HG02852 (cell line): ENCODE measurements around the gene HSP90AB1.
A peak's percentile ranks its signal among the peaks of the same experiment; 100 is the strongest.

Experiments
- ATAC-seq: cut with Tn5 transposase; IDR thresholded peaks from one replicate; pipeline ENCODE4 v1.9.1; 2021; ENCODE audit warnings: mild to moderate bottlenecking, moderate library complexity; ENCODE audit not compliant: unreplicated experiment

HSP90AB1 gene

DNA sequence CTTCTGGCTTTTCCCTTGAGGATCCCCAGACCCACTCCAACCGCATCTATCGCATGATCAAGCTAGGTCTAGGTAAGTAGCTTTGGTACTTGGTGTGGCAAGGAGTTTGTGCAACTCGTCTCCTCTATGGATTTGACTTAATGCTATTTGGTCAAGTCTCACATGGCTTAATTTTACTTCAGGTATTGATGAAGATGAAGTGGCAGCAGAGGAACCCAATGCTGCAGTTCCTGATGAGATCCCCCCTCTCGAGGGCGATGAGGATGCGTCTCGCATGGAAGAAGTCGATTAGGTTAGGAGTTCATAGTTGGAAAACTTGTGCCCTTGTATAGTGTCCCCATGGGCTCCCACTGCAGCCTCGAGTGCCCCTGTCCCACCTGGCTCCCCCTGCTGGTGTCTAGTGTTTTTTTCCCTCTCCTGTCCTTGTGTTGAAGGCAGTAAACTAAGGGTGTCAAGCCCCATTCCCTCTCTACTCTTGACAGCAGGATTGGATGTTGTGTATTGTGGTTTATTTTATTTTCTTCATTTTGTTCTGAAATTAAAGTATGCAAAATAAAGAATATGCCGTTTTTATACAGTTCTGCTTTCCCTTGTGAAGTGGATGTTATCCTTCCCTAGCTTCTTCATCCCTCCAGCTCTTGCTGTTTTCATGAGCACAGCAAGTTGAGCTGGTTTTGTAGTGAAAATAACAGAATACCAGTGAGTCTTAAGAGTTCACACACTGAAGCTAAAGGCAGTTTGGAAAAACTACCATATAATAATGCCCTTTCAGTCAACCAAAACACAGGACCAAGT, 6.6 kb downstream of the HSP90AB1 start:
- ATAC-seq = no peak

DNA sequence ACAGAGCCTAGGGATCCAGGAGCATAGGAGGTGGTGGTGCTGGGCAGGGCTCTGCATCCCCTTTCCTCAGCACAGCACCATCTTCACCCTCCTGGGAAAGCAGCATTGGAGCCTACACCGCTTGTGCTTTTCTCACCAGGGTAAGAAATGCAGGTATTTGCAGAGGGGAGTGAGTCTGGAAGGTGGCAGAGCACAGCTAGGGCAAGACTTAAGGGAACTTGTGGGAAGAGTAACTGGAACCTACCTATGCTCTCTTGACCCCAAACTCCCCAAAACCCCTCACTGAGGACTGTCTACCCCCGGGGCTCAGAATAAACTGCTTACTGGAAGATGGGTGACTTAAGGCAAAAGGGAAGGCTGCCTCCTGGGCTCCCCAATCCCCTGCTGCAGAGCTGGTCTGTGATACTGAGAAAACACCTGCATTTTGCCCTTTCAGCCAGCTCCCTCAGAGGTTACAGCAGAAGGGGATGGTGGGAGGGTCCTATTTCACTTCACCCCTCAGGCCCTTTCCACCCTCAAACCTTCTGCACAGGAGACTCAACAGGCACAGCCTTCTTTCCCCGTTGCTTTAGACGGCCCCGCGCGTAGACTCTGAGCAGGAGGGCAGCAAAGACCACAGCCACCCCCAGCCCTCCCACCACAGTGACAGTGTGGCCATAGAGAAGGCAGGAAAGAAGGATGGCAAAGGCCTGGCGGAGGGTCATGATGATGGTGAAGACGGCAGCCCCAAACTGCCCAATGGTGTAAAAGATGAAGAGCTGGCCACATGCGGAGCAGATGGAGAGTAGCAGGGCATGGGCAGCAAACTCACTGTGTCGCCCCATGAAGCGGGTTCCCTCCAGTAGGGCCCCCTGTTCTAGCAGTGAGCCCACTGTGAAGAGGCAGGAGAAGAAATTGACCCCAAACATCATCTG, 7.5 kb downstream of the HSP90AB1 start:
- ATAC-seq = no peak

DNA sequence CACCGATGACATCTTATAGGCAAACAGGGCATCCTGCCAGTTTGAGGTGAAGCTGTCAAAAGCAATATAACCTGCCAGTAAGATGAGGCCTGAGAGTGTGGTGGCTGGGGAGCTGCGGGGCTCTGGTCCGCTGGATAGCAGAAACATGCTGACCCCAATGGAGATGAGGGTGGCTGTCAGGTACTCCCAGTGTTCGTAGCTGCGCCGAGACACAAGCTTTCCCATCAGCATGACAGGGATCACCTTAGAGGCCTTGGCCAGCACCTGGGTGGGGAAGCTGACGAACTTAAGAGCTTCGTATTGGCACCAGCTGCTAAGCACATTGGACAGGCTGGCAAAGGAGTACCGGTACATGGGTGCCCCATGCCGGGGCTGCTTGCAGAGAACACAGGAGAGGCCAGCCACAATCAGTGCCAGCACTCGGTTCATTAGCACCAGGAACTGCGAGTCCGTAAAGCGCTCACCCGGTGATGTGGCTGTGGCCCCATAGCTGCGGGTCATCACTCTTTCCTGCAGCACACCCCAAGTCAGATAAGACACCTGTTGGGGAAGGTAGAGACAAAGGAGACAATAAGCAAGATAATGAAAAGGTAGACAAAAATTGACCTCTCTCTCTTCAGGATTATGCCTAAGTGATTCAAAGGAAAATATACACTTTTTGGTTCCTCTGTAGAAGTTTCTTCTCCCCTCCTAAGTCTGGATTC, 8.4 kb downstream of the HSP90AB1 start:
- ATAC-seq = no peak

DNA sequence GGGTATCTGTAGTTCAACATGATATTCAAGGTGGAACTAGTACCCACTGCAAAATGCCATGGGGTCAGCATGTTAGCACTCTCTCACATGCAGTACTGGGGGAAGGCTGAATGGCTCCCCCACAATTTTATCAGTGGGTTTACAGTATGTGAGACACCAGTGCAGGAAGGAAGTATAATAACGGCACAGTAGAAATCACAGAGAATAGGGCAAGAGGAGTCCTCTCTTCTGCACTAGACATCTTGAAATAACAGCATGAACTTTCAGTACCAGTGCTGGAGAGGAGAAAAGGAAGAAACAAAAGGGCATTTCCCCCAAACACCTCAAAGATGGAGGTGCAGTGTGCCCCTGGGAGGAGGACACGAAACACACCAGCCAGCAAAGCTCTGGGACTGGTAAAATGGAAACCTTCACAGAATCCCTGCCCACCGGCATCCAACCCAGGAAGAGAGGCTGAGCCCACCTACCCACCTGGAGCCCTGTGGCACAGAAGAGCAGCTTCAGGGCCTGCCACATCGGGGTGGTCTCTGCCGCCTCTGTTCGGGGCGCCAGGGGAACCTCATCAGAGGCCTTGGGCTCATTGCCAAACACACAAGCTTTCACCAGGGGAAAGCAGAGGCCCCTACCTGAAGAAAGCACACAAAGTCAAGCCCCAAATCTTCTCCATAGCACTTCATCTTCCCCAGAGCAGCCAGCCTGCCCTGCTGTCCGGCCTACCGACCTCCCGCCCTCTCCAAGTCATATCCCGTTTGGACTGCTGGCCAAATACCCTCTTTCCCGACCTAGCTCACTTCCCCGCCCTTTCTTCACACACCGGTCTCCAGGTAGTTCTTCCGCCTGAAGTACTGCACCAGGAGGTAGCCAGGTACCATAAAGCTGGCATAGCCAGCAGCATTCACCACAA, 9.2 kb downstream of the HSP90AB1 start:
- ATAC-seq = no peak

DNA sequence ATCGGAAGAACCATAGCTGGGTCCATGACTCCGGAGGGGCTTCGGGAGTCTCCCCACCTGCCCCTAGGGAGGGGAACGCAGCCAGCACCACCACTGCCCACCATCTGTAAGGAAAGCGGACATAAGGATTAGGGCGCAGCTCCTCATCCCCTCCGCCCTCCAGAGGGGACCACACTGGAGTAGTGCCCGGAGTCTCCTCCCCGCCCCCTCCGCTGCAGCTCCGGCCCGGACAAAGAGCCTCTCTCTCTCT, 9.8 kb downstream of the HSP90AB1 start:
- ATAC-seq = no peak

DNA sequence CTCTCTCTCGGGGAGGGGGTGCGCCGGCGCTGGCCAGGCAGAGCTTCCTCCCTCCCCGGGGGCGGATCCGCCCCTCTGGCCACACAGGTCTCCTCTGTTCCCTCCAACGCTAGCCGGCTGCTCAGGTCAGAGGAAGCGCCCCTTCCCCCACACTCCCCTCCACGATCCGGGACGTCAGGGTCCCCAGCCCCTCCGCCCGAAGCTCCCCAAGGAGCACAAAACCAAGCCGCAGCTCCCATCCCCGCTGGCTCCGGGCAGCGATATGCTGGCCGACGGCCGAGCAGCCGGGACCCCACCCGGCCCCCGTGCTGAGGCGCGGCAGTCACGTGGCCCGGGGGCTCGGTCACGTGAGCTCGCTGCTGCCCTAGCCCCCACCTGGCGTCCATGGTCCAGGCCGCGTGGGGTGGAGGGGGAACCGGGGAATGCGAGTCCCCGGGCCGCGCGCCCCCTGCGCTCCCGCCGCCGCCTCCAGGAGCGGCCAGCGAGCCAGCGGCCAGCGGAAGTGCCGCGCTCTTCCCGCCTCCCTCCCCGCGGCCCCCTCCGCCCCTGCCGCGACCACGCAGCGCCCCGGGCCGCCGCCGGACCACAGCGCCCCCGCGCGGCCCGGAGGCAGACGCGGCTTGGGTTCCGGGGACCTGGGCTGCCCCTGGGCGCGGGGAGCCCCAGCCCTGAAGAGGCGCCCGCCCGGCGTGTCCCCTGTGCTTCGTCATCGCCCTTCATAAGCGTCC, 10.3 kb downstream of the HSP90AB1 start, which contains the start of gene SLC35B2:
Gene SLC35B2, minus strand, starts transcription at position 504 of the 728 bp plus-strand sequence. Its CDS starts 118 bp downstream, at position 386.
- peak; percentile 54 for ATAC-seq

DNA sequence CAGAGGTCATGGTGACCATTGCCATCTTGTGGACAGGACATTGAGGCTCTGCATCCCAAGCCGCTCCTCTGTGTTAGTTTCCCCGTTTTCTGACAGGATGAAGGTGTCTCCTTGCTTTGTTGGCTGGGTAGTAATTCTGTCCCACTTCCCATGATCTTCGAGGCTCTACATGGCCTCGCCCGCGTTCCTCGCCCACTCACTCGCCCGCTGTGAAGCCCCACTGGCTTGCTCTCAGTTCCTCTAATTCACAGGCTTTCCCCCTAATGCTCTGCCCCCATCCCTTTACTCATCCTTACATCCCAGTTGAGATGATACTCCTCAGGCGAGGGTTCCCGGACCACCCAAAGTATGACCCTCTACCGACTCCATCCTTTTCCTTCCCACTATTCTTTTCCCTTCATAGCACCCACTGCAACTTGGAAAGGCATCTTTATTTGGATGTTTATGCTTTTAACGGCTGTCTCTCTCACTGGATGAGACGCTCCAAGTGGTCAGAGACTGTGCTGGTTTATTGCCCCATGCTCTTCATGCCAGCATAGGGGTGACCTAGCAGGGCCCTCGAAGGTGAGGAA, 10.9 kb downstream of the HSP90AB1 start:
- peak; percentile 26 for ATAC-seq

DNA sequence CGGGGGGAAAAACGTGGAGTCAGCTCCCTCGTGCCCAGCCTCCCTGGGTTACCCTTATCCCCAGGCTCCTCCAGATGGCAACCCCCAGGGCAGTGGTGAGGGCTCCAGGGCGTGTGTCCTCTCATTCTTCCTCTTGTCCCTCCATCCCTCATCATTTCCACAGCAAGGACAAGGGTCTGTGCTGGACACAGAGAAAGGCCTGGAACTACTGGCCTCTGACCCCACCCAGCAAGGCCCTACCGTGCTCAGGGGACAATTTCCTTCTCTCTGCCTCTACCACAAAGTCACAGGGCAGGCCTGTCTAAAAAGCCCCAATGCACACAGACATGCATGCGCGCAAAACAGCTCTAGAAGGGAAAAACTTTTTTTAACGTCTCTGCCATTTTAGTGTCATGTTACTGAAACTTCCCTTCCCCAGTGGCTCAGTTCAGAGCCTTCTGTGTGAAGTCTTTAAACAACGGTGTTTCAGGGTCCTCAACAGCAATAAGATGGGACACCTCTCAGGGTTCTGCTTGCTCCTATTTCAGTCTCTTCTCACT, 11.5 kb downstream of the HSP90AB1 start:
- ATAC-seq = no peak

DNA sequence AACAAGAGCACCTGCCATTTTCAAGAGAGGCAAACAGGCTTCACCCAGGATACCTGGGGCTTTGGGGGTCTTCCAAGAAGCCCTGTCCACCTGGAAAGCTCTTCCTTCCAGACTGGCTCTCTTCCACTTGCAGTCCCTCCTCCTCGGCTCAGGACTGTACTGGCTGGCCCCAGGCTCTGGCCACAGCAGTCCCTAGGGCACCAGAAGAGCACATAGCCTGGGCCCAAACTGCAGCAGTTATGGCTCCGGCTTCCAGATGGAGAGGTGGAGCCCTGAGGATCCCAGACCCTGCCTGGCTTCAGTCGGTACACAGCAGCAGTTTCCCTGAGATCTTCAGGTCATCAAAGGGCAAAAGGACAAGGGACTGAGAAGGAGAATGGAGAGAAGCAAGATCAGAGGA, 12.0 kb downstream of the HSP90AB1 start:
- no peak for ATAC-seq

DNA sequence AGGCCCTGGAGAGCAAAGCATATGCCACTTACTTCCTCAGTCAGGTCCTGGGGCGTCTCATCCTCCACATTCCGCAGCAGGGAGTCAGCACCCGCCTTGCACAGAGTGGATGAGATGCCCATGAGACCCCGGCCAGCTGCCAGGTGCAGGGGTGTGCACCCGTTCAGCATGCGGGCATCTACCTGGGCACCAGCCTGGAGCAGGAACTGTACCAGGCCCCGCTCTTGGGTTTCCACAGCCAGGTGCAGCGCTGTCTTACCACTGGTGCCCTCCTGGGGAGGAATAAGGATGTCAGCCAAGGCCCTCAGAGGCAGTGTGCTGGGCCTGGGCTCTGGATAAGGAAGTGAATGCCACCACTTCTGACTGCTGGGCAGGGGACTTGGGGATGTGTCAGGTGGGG, 13.1 kb downstream of the HSP90AB1 start:
- ATAC-seq = no peak

DNA sequence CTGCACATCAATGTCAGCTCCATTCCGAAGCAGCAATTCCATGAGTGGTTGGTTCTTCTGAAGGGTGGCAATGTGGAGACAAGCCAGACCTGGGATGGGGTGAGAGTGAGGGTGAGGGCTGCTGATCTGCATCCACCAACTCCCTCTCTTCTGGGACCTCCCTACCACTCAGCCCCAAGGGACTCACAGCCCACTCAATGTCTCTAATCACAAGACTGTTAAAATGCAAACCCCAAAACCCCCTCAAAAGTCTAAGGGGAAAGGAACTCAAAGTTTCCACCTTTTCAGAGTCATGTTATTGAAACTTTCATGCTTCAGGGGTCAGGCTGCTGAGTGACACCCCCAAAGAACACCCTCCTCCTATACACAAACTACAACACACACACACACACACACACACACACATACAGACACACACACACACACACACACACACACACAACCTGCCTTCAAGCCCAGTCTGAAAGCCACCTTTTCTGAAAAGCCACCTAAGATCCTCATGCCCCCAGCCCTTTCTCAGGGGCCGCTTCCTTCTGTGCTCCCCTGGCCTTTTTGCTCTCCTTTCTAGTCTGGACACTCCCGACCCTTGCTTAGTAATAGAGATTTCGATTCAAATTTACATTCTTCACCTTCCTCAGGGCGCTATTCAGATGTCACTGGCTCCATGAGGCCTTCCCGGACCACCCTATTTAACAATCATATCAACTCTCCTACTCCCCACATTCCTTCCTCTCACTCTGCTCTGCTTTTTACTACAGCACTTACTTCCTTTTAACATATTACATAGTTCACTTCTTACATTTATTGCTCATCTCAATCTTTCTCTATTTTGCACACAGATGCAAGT, 13.8 kb downstream of the HSP90AB1 start:
- ATAC-seq = no peak

DNA sequence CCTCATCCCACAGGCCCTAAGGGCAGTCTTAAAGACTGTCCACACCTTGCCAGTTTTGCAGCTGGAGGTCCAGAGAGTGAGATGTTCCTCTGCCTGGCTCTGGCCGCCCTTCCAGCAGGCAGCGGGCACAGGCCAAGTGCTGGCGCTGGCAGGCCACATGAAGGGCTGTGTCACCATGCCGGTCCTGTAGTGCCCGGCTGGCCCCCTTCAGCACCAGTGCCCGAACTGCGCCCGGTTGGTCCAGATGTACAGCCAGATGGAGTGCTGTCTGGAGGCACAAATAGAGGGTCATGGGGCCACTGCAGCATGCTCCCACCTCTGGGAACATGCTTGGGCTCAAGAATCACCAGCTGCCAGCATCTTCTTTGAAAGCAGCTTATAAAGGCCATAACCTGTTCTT, 14.7 kb downstream of the HSP90AB1 start:
- ATAC-seq = no peak

DNA sequence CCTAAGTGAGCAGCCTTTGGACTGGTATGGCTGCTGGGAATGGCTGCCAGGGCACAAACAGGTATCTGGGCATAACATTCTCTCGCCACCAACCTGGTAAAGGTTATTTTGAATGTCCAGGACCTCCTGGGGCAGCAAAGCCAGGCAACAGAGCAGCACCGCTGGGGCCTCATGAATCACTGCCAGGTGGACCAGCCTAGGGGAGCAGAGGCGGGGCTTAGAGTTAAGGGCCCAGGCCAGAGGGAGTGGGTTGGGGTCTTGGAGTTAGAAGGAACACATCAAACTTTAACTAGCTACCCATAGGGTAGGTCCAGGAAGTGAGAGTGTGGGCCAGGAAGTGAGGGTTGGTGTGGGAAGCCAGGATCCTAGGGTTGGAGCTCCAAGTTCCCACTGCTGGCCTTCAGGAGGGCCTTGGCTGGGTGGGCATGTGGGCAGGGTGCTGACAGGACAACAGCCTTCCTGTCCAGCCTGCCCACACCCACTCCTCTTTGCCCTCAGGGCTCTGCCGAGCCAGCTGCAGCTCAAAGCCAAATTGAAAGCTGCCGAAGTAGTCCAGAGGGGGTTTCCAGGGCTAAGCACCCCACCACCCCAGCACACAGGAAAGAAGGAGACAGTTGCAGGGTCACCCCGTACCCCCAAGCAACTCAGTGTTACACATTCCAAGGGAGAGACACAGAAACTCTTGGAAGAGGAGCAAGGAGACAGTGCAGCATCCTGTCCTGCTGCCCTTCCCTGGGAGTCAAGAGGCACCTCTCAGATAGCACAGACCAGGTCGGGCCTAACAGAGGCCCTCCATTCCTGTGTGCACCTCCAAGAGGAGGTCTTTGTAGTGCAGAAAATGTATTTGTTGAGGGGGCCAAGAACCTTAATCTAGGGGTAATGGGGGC, 15.8 kb downstream of the HSP90AB1 start:
- no peak for ATAC-seq

DNA sequence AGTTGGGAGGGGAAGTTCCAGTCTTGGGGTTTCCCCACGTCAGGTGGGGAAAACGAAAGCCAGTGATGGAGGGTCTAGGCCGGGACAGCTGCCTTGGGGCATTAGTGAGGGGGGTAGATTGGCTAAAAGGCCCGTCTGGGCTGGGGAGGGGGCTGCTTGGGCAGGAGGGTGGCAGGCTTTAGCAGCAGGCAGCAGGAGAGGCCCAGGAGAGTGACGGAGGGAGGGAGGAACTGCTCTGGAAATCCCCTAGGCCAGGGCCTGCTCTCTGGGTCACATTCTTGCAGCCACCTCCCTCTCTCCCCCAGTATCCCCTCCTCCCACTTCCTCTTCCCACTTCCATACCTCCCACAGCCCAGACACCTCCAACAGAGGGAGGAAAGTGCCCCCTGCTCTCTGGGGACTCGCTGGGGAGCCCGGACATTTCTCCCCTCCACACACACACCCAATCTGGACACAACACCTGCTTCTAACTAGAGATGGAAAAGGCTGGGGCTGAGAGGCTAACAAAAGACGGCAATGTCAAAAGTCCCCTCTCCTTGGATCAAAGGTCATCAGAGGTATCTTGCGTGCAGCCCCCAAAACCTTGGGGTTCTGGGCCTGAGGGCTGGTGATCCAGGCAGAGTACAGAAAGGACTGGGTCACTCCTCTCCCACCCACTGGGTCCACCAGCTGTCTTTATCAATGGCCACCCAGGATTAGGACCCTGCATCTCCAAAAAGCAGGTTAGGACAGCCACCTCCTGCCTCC, 16.6 kb downstream of the HSP90AB1 start:
- no peak for ATAC-seq

DNA sequence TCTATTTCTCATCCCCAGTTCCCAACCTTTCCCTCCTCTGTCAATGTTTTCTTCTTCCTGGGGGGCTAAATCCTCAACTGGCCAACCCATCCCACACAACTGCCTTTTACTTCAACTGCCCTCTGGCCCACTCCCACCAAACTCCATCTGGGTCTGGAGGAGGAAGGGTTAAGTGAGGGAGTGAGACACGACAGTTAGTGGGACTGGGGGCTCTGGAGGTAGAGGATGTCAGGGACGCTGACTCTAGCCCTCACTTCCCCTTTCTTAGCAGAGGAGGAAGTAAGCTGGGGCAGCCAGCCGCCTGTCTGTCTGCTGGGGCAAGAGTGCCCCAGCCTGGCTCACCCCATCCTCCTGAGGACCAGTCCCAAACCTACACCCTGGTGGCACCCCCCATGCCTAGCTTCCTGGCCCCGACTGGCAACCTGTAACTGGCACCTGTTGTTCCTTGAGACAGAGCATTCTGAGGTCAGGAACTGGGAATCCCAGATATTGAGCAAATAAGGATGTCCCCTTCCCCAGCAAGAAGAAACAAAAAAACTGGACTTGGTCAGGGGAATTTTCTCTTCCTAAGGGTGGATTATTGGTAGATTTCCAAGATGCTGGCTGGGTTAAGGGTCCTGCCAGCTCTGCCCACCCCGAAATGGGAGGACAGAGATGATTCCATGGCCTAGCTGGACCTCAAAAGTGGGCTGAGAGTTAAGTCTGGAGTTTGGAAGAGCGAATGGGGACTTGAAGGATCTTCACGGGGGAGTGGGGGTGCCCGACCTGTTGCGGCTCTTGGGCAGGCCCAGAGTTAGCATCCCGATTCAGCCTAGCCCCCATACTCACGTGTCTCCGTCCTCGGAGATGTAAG, 17.5 kb downstream of the HSP90AB1 start:
- peak; percentile 20 for ATAC-seq
